ENCODE data around the gene STARD13.

The STARD13 gene

DNA sequence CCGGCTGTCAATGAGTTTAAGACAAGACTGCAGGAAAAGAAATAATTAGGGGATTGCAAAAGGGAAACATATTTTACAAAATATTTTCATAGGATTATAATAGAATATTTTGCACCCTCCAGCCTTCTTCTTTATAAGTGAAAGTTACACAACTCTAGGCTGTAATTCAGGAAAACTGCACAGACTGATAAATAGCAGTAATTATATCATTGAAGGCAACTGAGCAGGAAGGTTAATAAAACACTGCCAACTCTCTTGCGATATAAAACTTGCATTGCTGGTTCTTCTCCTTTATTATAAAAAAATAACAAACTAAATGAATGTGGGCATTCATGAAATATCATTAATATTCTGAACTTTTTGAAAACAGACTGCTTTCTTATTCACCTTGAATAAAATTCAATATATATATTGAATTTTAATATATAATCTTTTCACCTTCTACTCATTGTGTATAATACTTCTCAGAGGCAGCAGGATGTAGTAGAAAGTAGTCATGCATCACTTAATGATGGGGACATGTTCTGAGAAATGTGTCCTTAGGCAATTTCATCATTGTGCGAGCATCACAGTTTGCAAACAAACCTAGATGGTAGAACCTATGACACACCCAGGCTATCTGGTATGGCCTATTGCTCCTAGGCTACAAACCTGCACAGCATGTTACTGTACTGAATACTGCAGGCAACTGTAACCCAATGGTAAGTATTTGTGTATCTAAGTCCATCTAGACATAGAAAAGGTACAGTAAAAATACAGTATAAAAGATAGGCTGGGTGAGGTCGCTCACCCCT lies 24.9 kb upstream of the STARD13 start:
- DNase-seq, result no peak

- no peak for DNase-seq
Observed at GRCh38 chr13:33308863-33309262, 23.3 kb upstream of the STARD13 start.

GRCh38 chr13:33307843-33308242 lies 22.3 kb upstream of the STARD13 start:
- no peak for DNase-seq

GRCh38 chr13:33303855-33304597 lies 18.5 kb upstream of the STARD13 start:
- DNase-seq, result no peak

DNA sequence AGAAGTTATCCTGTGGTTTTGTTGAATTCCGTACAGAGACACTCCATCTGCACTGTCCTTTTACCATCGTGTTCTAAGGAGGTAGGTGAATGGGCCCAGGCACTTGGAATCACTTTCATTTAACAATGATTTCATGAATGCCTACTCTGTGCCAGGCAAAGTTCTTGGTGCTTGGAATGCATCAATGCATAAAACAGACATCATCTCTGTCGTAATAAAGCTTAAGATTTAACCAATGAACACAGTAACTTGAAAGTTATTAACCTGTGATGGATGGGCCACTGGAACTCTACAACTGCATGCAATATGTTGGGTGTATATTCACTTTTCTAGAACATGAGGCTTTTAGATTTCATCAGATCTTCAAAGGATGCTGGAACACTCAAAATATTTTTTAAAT lies 14.1 kb upstream of the STARD13 start:
- DNase-seq, result no peak

DNA sequence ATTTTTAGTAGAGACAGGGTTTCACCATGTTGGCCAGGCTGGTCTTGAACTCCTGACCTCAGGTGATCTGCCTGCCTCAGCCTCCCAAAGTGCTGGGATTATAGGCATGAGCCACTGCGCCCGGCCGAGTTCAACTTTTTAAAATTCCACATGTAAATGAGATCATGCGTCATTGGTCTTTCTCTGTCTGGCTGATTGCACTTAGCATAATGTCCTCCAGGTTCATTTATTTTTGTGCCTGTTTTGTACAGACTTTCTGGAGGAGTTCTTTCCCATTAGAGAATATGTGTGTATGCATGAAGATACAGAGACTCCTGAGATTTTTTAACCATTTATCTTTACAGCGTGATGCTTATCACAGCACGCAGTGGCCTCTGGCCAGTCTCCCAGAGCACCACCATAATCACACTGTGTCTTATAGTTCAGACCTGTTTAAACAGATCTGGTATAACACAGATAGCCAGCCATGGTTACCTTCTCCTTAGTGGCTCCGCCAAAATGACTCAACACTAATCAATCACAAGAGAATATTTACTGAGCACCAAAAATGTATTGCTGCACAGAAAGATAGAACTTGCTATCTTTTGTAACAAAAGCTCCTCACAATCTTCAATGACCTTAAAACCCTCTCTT lies 11.4 kb upstream of the STARD13 start:
- DNase-seq, result no peak

GRCh38 chr13:33292712-33293111 lies 7.2 kb upstream of the STARD13 start:
- DNase-seq, result no peak

- no peak for DNase-seq
Observed at GRCh38 chr13:33290421-33290965, 4.9 kb upstream of the STARD13 start.

GRCh38 chr13:33289966-33290365 lies 4.4 kb upstream of the STARD13 start:
- no peak for DNase-seq

- DNase-seq, result no peak
Observed at GRCh38 chr13:33287142-33287882, 1.8 kb upstream of the STARD13 start.

GRCh38 chr13:33286128-33286527 lies 573 bp upstream of the STARD13 start:
- no peak for DNase-seq

DNA sequence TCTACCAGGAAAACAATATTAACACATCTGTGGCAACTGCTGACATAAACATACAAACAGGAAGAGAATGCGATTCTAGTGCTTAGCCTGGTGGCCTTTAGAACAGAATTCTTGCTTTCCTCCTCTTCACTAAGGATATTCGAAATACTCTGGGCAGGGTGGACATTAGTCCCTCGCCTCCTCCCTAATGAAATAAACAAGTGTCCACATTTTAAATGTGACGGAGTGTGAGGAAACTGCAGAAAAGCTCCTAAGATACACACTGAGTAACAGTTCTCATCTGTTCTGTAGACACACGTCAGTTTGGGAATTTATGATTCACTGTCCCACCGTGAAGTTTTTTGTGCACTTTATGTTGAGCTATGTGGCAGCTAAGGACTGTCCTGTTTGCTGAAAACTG lies 639 bp downstream of the STARD13 start:
- DNase-seq, result no peak

- DNase-seq, result no peak
Observed at GRCh38 chr13:33284031-33284430, 1.5 kb downstream of the STARD13 start.

GRCh38 chr13:33283195-33283911 lies 2.2 kb downstream of the STARD13 start:
- DNase-seq, result no peak

DNA sequence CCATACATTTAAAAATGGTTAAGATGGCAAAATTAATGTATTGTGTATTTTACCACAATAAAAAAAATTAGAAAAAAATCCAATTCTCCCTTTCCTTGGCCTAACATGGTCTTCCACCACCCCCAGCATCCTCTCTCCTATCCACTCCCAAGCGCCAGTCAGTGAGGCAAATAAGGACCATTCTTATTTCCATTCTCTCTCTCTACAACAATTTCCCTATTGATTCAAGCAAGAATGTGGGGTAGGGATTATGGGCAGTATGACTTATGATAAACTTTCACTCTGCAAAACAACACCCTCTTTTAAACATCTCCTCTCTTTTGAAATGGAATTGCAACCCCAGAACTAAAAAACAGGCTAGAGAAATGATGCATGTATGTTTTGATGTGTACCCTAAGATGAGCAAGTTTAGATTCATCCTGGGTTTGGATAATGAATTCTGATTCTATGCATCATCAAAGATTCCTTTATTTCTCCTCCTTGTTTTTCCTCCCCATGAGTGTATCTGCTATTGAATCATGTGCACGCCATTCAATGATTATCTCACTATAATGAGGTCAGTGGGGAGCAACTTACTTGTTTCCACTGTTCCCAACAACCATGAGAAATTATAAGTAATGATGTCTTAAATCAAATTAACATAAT lies 3.5 kb downstream of the STARD13 start:
- DNase-seq, result peak in 1 of 56 donors; percentile 16

- DNase-seq, result no peak
Observed at GRCh38 chr13:33280923-33281322, 4.6 kb downstream of the STARD13 start.

- DNase-seq, result no peak
Observed at GRCh38 chr13:33280279-33280905, 5.2 kb downstream of the STARD13 start.

GRCh38 chr13:33279414-33280278 lies 5.9 kb downstream of the STARD13 start:
- DNase-seq, result no peak

DNA sequence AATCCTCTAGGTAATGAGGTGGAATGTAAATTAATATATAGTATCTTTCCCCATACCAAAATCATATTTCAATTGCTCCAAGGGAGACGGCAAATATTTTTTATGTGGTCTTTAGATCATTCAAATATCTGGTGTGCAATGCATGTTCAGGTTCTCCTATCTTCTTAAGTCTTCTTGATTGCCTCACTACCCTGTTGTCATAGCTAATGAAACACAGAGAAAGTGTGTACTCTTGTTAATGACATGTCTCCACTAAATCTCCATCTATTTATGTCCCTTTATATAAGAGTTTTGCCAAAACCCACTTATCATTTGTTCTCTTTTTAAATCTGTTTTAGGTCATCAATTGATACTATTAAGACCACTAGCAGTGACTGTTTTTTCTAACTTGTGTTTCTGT lies 6.6 kb downstream of the STARD13 start:
- DNase-seq, result no peak

Data from amygdala (tissue), 56 donors.